Esophagus muscularis mucosa (tissue), 4 donors: ENCODE measurements around the gene SLC44A5. TPM values are rescaled to one million over a fixed set of nuclear protein-coding genes. Genes with fewer than 3 reads are reported as not detected.

ENCODE experiments used
- DNase-seq: peaks from one replicate; pipeline ENCODE4 v3.0.0-alpha.2; 2017; ENCODE audit errors: extremely low spot score
- H3K27ac ChIP-seq, 4 donors: fragments of 200-600 bp; sonication (generic); replicated peaks in 1 of 4; 1 replicate in 3 of 4; 2 replicates in 1 of 4; pipeline ENCODE4 v1.5.1; 2016 to 2019; ENCODE audit warnings: mild to moderate bottlenecking in 1 of 4
- H3K27me3 ChIP-seq, 4 donors: fragments of 200-600 bp; sonication (generic); one replicate each; pipeline versions ENCODE4 v1.5.1 to v1.6.0; 2016 to 2019
- H3K36me3 ChIP-seq, 4 donors: fragments of 200-600 bp; sonication (generic); one replicate each; pipeline ENCODE4 v1.5.1; 2016 to 2019
- H3K4me1 ChIP-seq, 4 donors: fragments of 200-600 bp; sonication (generic); one replicate each; pipeline ENCODE4 v1.5.1; 2016 to 2019
- H3K4me3 ChIP-seq, 4 donors: fragments of 200-600 bp; sonication (generic); 1 replicate in 2 of 4; 2 replicates in 2 of 4; pipeline ENCODE4 v1.5.1; 2016 to 2019; ENCODE audit warnings: mild to moderate bottlenecking in 4 of 4, moderate library complexity in 1 of 4
- H3K9me3 ChIP-seq, 4 donors: fragments of 200-600 bp; sonication (generic); 1 replicate in 3 of 4; 2 replicates in 1 of 4; pipeline ENCODE4 v1.5.1; 2016 to 2019
- CTCF ChIP-seq, 3 experiments: fragments of 200-600 bp in 2 of 3; fragments of 450-650 bp in 1 of 3; sonication (generic) in 2 of 3; IDR thresholded peaks; one replicate each; pipeline ENCODE4 v1.5.1; 2017 to 2019; ENCODE audit warnings: antibody characterized with exemption in 3 of 3, mild to moderate bottlenecking in 2 of 3, moderate library complexity in 1 of 3
- EP300 ChIP-seq: sonication (generic); formaldehyde crosslinking; IDR thresholded peaks from one replicate; pipeline ENCODE4 v1.6.1; 2017; ENCODE audit warnings: antibody characterized with exemption
- POLR2A ChIP-seq: fragments of 450-650 bp; IDR thresholded peaks from one replicate; pipeline ENCODE4 v1.6.1; 2017; ENCODE audit warnings: antibody characterized with exemption, moderate library complexity, mild to moderate bottlenecking, low read depth
- POLR2AphosphoS5 ChIP-seq, 2 donors: sonication (generic); formaldehyde crosslinking; IDR thresholded peaks; one replicate each; pipeline ENCODE4 v1.6.1; 2017; ENCODE audit warnings: antibody characterized with exemption in 2 of 2
- WGBS: methylation state at CpG from one replicate; pipeline ENCODE4 v1.1.5; 2018; 5-methylcytosine and 5-hydroxymethylcytosine counted together
- intact Hi-C: fragments of 100-400 bp; cut with DNase I; formaldehyde crosslinking; loops from one replicate; pipeline ENCODE4 v1.15.1; 2023
- total RNA-seq, 4 donors: library from RNA; depleted of rRNA; stranded (reverse); fragments of >200 nt; gene quantifications; one replicate each; pipeline versions ENCODE4 v1.1.0 to v1.2.1, GENCODE V29; 2016

SLC44A5 gene
- total RNA-seq, 4 donors from 2014 or later = 0.17 to 0.71 (median 0.23) TPM; not detected in 1

GRCh38 chr1:75469586-75470173, 141.2 kb downstream of the SLC44A5 start:
- DNase-seq = no peak
- Histone ChIP-seq H3K36me3 (no peaks in the 10 kb centered on the region), H3K4me1 (no peaks in the 10 kb centered on the region), H3K4me3 (no peak overlapping the region), H3K27me3 (no peaks in the 10 kb centered on the region), H3K9me3 (no peaks in the 10 kb centered on the region), H3K27ac (no peak overlapping the region)
- TF ChIP-seq POLR2A (no peak), EP300 (no peak), CTCF (IDR thresholded peaks at IDR 0.05) (no peak), POLR2AphosphoS5 (IDR thresholded peaks at IDR 0.05) (no peak)
- intact Hi-C loops = no loop called here
- 79% methylated on average over 7 of the region's 7 CpGs for WGBS

GRCh38 chr1:75461808-75462325, 149.0 kb downstream of the SLC44A5 start:
- TF ChIP-seq EP300 (no peak), POLR2AphosphoS5 (IDR thresholded peaks at IDR 0.05) (no peak), POLR2A (no peak), CTCF (IDR thresholded peaks at IDR 0.05) (no peak)
- 82% methylated on average over 3 of the region's 3 CpGs for WGBS
- Histone ChIP-seq H3K4me3 (no peak overlapping the region), H3K36me3 (no peaks in the 10 kb centered on the region), H3K4me1 (no peaks in the 10 kb centered on the region), H3K27ac (no peak overlapping the region), H3K27me3 (no peaks in the 10 kb centered on the region), H3K9me3 (no peaks in the 10 kb centered on the region)
- no peak for DNase-seq
- intact Hi-C loops = no loop called here

- 91% methylated on average over 5 of the region's 5 CpGs for WGBS
- intact Hi-C loops = no loop called here
- TF ChIP-seq POLR2AphosphoS5 (IDR thresholded peaks at IDR 0.05) (no peak), CTCF (IDR thresholded peaks at IDR 0.05) (no peak), EP300 (no peak), POLR2A (no peak)
- H3K4me1 ChIP-seq = no peaks in the 10 kb centered on the region
- H3K9me3 ChIP-seq = peaks cover 0 to 10% (median 2%) of the 10 kb centered on the region in 4 donors
- H3K36me3 ChIP-seq = no peaks in the 10 kb centered on the region
- no peak overlapping the region for H3K4me3 ChIP-seq
- no peak for DNase-seq
- H3K27me3 ChIP-seq = no peaks in the 10 kb centered on the region
- H3K27ac ChIP-seq = no peak overlapping the region
Measured at GRCh38 chr1:75449998-75450397, 160.9 kb downstream of the SLC44A5 start.

GRCh38 chr1:75444220-75444619, 166.7 kb downstream of the SLC44A5 start:
- WGBS = 92% methylated on average over 1 of the region's 1 CpG
- Histone ChIP-seq H3K4me3 (no peak overlapping the region), H3K4me1 (no peaks in the 10 kb centered on the region), H3K27me3 (no peaks in the 10 kb centered on the region), H3K36me3 (no peaks in the 10 kb centered on the region), H3K9me3 (no peaks in the 10 kb centered on the region), H3K27ac (no peak overlapping the region)
- TF ChIP-seq EP300 (no peak), POLR2AphosphoS5 (IDR thresholded peaks at IDR 0.05) (no peak), POLR2A (no peak), CTCF (IDR thresholded peaks at IDR 0.05) (no peak)
- intact Hi-C loops = no loop called here
- DNase-seq = no peak

- Histone ChIP-seq H3K4me1 (no peaks in the 10 kb centered on the region), H3K27me3 (no peaks in the 10 kb centered on the region), H3K4me3 (no peak overlapping the region), H3K9me3 (no peaks in the 10 kb centered on the region), H3K36me3 (no peaks in the 10 kb centered on the region), H3K27ac (no peak overlapping the region)
- 70% methylated on average over 2 of the region's 2 CpGs for WGBS
- TF ChIP-seq POLR2AphosphoS5 (IDR thresholded peaks at IDR 0.05) = no peak
- no peak for TF ChIP-seq POLR2A
- TF ChIP-seq EP300 = no peak
- TF ChIP-seq CTCF (IDR thresholded peaks at IDR 0.05) = no peak
- no peak for DNase-seq
- intact Hi-C loops = no loop called here
Measured at GRCh38 chr1:75440274-75440673, 170.6 kb downstream of the SLC44A5 start.
